Left ventricle myocardium inferior (tissue), 1 donor: Measurements from ENCODE around the gene SOX6. TPM values are rescaled to one million over a fixed set of nuclear protein-coding genes. Genes with fewer than 3 reads are reported as not detected.
"Not testable (repeated sequence)": the region's sequence is repeated elsewhere in the genome, so short reads cannot be mapped to it uniquely, and the experiment has no call there.

Experiments used
- DNase-seq: peaks from one replicate; pipeline ENCODE4 v3.0.0-alpha.2; 2020
- H3K27ac ChIP-seq: fragments of 200-600 bp; replicated peaks from 2 replicates; pipeline ENCODE4 v1.8.0; 2021
- H3K27me3 ChIP-seq: fragments of 200-600 bp; 2 replicates; pipeline ENCODE4 v1.8.0; 2021; ENCODE audit warnings: low read depth
- H3K36me3 ChIP-seq: fragments of 200-600 bp; 2 replicates; pipeline ENCODE4 v1.8.0; 2021
- H3K4me1 ChIP-seq: fragments of 200-600 bp; 2 replicates; pipeline ENCODE4 v1.8.0; 2021
- H3K4me3 ChIP-seq: fragments of 200-600 bp; 2 replicates; pipeline ENCODE4 v1.8.0; 2021; ENCODE audit warnings: mild to moderate bottlenecking, moderate library complexity
- H3K9me3 ChIP-seq: fragments of 200-600 bp; replicated peaks from 2 replicates; pipeline ENCODE4 v1.8.0; 2021
- CTCF ChIP-seq: fragments of 200-600 bp; IDR thresholded peaks from 2 replicates; pipeline ENCODE4 v1.8.0; 2021; ENCODE audit warnings: antibody characterized with exemption, mild to moderate bottlenecking, borderline replicate concordance
- intact Hi-C: fragments of 100-400 bp; cut with micrococcal nuclease; formaldehyde crosslinking; loops from one replicate; pipeline ENCODE4 v1.11.0; 2022
- total RNA-seq: library from RNA; stranded (reverse); fragmentation: NEBNext Ultra II Directional; extraction: Animal tissue kit (Norgen Biotek cat#: 25700); gene quantifications from one replicate; pipeline ENCODE4 v1.2.1, GENCODE V29; 2021
- donor health status: DM: no; HTN: yes; CAD: no; lungs with severe emphysema.

The SOX6 gene
- total RNA-seq, 1 donor from 2014 or later, result 20.2 TPM

DNA sequence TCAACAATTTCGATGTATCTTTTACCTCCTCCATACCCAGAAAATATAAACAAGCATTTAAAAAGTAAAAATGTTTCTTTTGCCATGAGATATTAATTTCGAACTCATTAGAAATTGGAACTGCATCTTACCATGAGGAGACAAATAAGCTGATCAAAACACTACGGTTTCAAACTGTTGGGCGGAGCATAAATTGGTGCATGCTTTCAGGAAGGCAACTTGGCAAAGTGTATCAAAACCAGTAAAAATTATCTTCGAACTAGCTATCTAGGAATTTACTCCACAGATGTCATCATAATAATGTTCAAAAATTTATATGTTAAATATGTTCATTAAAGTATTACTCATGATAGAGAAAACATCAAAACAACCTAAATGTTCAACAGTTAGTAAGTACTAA lies 21.4 kb upstream of the SOX6 start:
- peaks cover 4% of the 10 kb centered on the region for H3K9me3 ChIP-seq
- no peak for TF ChIP-seq CTCF
- no peak for DNase-seq
- H3K4me3 ChIP-seq, result no peak overlapping the region
- intact Hi-C loops, result no loop called here
- no peaks in the 10 kb centered on the region for H3K36me3 ChIP-seq
- H3K27me3 ChIP-seq, result no peaks in the 10 kb centered on the region
- H3K27ac ChIP-seq, result no peak overlapping the region
- H3K4me1 ChIP-seq, result peaks cover 3% of the 10 kb centered on the region

DNA sequence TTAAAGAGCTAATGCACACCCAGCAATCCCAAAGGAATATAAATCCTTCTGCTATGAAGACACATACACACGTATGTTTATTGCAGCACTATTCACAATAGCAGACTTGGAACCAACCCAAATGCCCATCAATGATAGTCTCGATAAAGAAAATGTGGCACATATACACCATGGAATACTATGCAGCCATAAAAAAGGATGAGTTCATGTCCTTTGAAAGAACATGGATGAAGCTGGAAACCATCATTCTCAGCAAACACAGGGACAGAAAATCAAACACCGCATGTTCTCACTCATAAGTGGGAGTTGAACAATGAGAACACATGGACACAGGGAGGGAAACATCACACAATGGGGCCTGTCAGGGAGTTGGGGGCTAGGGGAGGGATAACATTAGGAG lies 19.3 kb upstream of the SOX6 start:
- DNase-seq, H3K36me3 ChIP-seq, H3K4me3 ChIP-seq, H3K27me3 ChIP-seq, intact Hi-C loops, H3K27ac ChIP-seq, H3K9me3 ChIP-seq: not testable (repeated sequence)
- peaks cover 11% of the 10 kb centered on the region for H3K4me1 ChIP-seq

DNA sequence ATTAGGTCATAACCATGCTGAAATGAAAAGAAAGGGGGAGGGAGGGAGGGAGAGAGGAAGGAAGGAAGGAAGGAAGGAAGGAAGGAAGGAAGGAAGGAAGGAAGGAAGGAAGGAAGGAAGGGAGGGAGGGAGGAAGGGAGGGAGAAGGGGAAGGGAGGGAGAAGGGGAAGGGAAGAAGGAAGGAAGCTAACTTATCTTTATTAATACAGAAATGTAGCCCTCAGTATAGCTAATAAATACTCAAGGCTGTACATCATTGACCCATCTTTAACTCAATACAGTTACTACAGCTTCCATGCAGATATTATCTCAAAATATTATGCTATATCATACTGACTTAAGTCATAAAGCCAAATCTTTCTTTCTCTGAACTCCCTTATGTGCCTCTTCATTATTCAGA lies 17.4 kb upstream of the SOX6 start:
- no peak for DNase-seq
- intact Hi-C loops, result no loop called here
- Histone ChIP-seq H3K36me3 (no peaks in the 10 kb centered on the region), H3K27ac (no peak overlapping the region), H3K27me3 (no peaks in the 10 kb centered on the region), H3K4me3 (no peak overlapping the region), H3K4me1 (peaks cover 11% of the 10 kb centered on the region), H3K9me3 (peaks cover 4% of the 10 kb centered on the region)
- no peak for TF ChIP-seq CTCF

GRCh38 chr11:16372355-16372754 lies 16.0 kb upstream of the SOX6 start:
- intact Hi-C loops, result no loop called here
- no peaks in the 10 kb centered on the region for H3K27me3 ChIP-seq
- no peak for DNase-seq
- H3K4me1 ChIP-seq, result peaks cover 11% of the 10 kb centered on the region
- H3K27ac ChIP-seq, result no peak overlapping the region
- H3K4me3 ChIP-seq, result no peak overlapping the region
- peaks cover 4% of the 10 kb centered on the region for H3K9me3 ChIP-seq
- H3K36me3 ChIP-seq, result no peaks in the 10 kb centered on the region
- no peak for TF ChIP-seq CTCF

GRCh38 chr11:16367252-16367651 lies 10.9 kb upstream of the SOX6 start:
- Histone ChIP-seq H3K27me3 (no peaks in the 10 kb centered on the region), H3K4me3 (no peak overlapping the region), H3K4me1 (peaks cover 37% of the 10 kb centered on the region), H3K27ac (no peak overlapping the region), H3K9me3 (no peaks in the 10 kb centered on the region), H3K36me3 (no peaks in the 10 kb centered on the region)
- intact Hi-C loops, result no loop called here
- TF ChIP-seq CTCF, result no peak
- DNase-seq, result no peak

- Histone ChIP-seq H3K27me3 (no peaks in the 10 kb centered on the region), H3K4me3 (no peak overlapping the region), H3K27ac (peak overlapping the region; percentile 17), H3K4me1 (peaks cover 34% of the 10 kb centered on the region), H3K9me3 (no peaks in the 10 kb centered on the region), H3K36me3 (no peaks in the 10 kb centered on the region)
- TF ChIP-seq CTCF, result no peak
- DNase-seq, result no peak
- intact Hi-C loops, result no loop called here
Observed at GRCh38 chr11:16365581-16366228, 9.4 kb upstream of the SOX6 start.
